Measurements from ENCODE around the gene RNASE11.

GRCh38 chr14:20557212-20557542 is 30.6 kb downstream of the RNASE11 start:
- no peak for TF ChIP-seq EZH2 (IDR thresholded peaks at IDR 0.05; ENCODE audit: borderline replicate concordance, low read length)
- no peak for TF ChIP-seq CTCF (IDR thresholded peaks at IDR 0.05; ENCODE audit: low read length)
